NCI-H2081 treated with DMSO at 0.1 percent for 48 hours (cell line): ENCODE results near the gene CLDN7.

Experiments
- DNase-seq: peaks from one replicate; lab custom pipeline; 2025; lab: John Stamatoyannopoulos, UW

CLDN7 gene

DNA sequence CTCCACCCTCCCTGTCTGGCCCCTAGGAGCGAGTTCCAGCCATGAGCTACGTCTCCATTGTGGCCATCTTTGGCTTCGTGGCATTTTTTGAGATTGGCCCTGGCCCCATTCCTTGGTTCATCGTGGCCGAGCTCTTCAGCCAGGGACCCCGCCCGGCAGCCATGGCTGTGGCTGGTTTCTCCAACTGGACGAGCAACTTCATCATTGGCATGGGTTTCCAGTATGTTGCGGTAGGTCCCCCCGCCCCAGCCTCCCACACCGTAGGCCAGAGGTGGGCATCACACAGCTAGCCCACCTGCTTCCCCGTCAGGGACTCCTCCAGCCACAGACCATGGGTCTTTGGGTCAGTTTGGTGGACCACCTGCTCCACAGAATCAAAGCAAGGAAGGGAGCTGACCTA, 23.4 kb upstream of the CLDN7 start:
- DNase-seq: no peak

DNA sequence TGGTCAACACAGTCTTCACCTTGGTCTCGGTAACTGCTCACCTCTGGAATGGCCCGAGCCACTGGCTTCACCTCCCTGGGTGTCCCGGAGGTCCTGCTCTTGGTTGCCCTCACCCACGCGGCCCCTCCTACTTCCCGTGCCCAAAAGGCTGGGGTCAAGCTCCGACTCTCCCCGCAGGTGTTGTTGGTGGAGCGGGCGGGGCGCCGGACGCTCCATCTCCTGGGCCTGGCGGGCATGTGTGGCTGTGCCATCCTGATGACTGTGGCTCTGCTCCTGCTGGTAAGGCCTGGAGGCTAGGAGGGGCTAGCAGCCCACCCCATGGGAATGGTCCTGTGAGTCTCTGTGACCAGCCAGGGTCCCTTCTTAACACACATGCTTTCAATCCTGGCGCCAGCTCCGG, 22.6 kb upstream of the CLDN7 start:
- no peak for DNase-seq

- no peak for DNase-seq
Observed at GRCh38 chr17:7283471-7284216, 21.4 kb upstream of the CLDN7 start.

DNA sequence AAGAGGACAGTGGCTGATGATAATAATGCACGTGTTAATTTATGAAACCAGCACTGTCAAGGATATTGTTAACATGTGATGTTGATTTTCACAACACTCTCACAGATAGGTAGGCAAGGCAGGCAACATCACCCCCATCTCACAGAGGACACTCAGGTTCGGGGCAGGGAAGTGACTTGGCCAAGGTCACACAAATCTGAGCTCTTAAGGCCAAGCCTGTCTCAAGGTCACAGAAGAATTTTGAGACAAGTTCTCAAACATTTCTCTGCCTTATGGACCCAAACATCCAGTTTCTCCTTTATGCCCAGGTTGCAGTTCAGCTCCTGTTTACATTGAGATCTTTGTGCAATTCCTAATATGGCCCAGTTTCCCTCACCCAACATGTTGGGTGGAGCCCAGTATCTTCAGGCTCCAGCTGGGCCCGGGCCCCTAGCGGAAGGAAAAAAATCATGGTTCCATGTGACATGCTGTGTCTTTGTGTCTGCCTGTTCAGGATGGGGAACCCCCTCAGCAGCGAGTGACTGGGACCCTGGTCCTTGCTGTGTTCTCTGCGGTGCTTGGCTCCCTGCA, 20.6 kb upstream of the CLDN7 start:
- no peak for DNase-seq

DNA sequence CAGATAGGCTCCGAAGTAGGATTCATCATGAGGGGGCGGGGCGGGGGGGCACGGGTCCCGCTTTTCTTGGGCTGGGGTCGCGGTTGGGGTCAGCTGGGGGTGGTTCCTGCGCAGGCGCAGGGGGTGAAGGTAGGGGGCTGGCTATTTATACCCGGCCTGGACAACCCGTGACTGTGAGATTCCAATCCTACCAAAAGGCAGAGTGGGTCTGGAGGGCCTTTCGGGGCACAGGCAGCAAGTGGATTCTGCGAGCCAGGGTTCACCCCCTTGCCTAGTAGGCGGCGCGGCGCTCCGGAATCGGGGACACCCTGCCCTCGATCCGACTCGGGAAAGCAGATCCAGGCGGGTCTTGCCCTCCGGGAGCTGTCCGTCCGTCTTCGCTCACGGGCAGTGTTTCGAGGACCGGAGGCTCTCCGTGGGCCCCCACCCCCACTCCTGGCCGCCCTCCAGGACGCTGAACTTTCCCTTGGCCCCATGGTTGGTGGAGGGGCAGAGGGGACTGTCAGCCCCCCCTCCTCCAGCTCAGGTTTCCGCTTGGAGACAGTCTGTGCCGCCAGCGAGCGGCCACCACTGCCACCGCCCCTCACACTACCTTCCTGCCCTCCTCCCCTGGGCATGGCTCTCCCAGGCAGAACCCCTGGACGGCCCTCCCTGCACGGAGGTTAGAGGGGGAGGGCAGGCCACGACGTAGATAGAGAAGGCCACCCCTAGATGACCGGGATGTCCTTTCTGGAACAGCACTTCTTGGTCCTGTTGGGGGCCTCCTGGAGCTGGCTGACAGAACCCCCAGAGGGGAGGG, 19.9 kb upstream of the CLDN7 start:
- no peak for DNase-seq

DNA sequence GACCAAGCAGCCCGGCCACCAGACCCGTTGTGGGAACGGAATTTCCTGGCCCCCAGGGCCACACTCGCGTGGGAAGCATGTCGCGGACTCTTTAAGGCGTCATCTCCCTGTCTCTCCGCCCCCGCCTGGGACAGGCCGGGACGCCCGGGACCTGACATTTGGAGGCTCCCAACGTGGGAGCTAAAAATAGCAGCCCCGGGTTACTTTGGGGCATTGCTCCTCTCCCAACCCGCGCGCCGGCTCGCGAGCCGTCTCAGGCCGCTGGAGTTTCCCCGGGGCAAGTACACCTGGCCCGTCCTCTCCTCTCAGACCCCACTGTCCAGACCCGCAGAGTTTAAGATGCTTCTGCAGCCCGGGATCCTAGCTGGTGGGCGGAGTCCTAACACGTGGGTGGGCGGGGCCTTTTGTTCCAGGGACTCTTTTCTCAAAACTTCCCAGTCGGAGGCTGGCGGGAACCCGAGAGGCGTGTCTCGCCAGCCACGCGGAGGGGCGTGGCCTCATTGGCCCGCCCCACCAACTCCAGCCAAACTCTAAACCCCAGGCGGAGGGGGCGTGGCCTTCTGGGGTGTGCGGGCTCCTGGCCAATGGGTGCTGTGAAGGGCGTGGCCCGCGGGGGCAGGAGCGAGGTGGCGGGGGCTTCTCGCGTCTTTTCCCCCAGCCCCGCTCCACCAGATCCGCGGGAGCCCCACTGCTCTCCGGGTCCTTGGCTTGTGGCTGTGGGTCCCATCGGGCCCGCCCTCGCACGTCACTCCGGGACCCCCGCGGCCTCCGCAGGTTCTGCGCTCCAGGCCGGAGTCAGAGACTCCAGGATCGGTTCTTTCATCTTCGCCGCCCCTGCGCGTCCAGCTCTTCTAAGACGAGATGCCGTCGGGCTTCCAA, 19.0 kb upstream of the CLDN7 start, which contains the start of gene SLC2A4:
Gene SLC2A4, plus strand, starts transcription at position 645 of the 879 bp plus-strand sequence. Its CDS starts 217 bp downstream, at position 862.
- DNase-seq: no peak

DNA sequence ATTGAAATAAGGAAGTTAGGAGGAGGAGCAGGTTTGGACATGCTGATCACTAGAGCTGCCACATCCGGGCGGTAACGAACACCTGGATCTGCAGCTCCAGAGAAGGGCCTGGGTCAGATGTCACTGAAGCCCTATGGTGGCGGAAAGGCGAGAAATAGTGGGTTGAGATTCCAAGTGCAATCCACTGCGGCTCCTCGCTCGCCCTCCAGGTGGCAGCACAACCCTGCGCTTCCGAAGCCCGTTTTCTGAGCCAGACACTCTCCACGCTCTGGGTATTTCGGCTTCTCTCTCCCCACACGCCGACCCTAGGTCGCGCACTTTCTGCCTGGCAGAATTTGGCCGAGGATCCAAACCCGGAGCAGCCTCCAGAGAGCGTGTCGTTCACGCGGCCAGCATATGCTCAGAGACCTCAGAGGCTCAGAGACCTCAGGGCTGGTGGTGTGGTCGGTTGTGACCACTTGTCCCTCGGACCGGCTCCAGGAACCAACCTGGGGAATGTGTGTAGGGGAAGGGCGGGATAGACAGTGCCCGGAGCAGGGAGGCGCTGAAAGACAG, 18.3 kb upstream of the CLDN7 start:
- no peak for DNase-seq

- no peak for DNase-seq
Observed at GRCh38 chr17:7279448-7279847, 17.2 kb upstream of the CLDN7 start.

- no peak for DNase-seq
Observed at GRCh38 chr17:7266784-7267183, 4.5 kb upstream of the CLDN7 start.

GRCh38 chr17:7263801-7264078, 1.5 kb upstream of the CLDN7 start:
- no peak for DNase-seq

DNA sequence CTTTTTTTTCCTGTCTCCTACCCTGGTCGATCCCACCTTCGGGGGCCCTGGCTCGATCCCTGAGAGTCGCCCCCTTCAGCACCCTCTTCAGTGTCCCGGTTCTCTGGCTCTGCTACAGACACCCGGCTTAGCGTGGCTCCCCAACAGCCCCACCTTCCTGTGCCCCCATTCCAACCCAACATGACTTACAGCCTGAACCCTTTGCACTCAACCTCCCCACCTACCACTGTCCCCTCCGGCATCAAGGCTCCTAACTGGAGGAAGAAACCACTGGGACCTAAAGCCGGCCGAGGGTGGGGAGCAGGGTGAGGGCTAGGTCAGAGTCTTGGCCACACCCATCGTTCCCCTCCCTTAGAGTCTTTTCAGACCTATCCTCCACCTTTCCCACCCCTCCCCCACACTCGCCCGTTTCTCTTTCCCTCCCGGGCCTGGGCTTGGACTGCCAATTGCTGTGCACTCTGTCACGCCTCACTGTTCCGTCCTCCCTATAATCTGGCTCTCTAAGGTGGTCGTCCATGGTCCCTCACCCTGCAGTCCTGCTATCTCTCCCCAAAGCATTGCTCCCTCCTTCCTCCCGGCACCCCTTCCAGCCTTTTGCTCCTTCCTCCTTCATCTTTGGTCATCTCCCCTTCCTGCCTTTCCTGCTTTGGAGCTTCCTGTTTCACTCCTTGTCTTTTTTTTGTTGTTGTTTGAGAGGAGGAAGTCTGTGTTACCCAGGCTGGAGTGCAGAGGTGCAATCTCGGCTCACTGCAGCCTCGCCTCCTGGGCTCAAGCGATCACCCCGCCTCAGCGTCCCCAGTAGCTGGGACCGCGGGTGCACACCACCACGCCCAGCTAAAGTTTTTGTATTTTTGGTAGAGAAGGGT, 890 bp upstream of the CLDN7 start:
- no peak for DNase-seq

- no peak for DNase-seq
Observed at GRCh38 chr17:7261379-7262191, 693 bp downstream of the CLDN7 start.

GRCh38 chr17:7260651-7261378, 1.5 kb downstream of the CLDN7 start:
- DNase-seq: no peak

GRCh38 chr17:7260151-7260550, 2.1 kb downstream of the CLDN7 start:
- DNase-seq: no peak

GRCh38 chr17:7259555-7259889, 2.8 kb downstream of the CLDN7 start:
- no peak for DNase-seq

DNA sequence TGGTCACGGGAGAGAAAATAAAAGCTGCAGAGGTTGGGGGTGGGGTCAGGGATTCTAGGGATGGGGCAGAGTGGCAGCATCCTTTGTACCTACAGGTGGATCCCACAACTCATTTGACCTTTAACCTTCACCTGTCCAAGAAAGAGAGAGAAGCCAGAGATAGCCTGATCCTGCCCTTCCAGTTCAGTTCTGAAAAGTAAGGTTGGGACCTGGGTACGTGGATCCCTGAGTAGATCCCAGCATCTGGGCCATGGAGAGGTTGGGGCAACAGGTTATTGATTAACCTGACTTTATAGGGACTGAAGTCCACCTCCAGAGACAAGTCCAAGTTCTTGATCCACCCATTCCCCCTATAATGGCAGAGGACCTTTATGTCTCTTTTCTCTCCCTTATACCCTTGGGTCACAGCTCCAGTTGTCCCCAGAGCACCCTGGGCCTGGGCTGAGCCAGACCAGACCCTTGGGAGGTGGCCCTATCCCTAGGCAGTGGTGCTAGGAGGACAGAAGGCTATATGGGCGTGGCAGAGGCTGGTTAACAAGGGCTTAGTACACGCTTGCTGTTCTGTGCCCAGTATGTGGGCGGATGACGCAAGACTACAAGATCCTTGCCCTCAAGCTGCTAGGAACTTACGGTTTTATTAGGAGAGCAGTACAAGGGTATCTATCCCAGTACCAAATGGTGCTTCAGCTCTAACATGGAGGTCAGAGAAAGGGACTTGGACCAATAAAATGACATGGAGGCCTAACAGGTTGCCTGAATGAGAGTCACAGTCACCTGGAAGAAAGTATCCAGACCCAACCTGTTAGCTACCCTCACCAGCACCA, 3.3 kb downstream of the CLDN7 start:
- DNase-seq: no peak

DNA sequence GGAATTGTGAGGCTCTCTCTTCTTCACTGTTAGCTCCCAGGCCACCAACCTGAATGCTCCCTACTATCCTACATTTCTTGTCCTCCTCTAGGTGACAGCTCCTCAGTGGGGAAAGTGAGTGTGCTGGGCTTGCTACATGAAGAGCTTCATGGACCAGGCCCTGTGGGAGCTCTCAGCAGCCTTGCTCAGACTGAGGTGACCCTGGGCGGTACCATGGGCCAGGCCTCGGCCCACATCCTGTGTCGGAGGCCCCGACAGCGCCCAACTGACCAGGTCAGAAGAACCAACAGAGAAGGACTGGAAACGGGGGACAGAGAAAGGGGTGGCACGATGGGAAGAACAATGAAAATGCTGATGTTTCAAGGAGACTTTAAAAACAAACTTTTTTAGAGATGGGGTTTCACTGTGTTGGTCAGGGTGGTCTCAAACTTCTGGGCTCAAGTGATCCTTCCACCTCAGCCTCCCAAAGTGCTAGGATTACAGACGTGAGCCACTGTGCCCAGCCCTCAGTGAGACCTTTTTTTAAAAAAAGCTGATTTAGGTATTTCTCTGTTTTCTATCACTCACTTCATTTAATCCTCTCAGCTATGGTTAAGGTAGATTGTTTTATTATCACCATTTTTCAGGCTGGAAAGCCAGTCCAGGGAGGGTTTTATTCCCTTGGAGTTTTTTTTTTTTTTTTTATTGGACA, 5.4 kb downstream of the CLDN7 start:
- DNase-seq: no peak

GRCh38 chr17:7254511-7254910, 7.8 kb downstream of the CLDN7 start:
- DNase-seq: no peak
